Esophagus muscularis mucosa (tissue), 3 donors: ENCODE results near the gene SLC20A1.

Experiments used
- CTCF ChIP-seq, 3 experiments: fragments of 200-600 bp in 2 of 3; fragments of 450-650 bp in 1 of 3; sonication (generic) in 2 of 3; IDR thresholded peaks; one replicate each; pipeline ENCODE4 v1.5.1; 2017 to 2019; ENCODE audit warnings: antibody characterized with exemption in 3 of 3, mild to moderate bottlenecking in 2 of 3, moderate library complexity in 1 of 3
- POLR2A ChIP-seq: fragments of 450-650 bp; IDR thresholded peaks from one replicate; pipeline ENCODE4 v1.6.1; 2017; ENCODE audit warnings: antibody characterized with exemption, moderate library complexity, mild to moderate bottlenecking, low read depth
- POLR2AphosphoS5 ChIP-seq, 2 donors: sonication (generic); formaldehyde crosslinking; IDR thresholded peaks; one replicate each; pipeline ENCODE4 v1.6.1; 2017; ENCODE audit warnings: antibody characterized with exemption in 2 of 2

GRCh38 chr2:112710956-112711750 lies 65.4 kb downstream of the SLC20A1 start:
- TF ChIP-seq CTCF (IDR thresholded peaks at IDR 0.05) (no peak), POLR2AphosphoS5 (IDR thresholded peaks at IDR 0.05) (no peak), POLR2A (no peak)
